WTC11 (cell line): Measurements from ENCODE around the gene MFNG.

Experiments used
- CREB1 ChIP-seq: sonication (generic); formaldehyde crosslinking; IDR thresholded peaks from 2 replicates; pipeline ENCODE4 v1.8.0; 2023; ENCODE audit warnings: mild to moderate bottlenecking, missing genetic modification reagents
- CTCF ChIP-seq: fragments of 200-600 bp; IDR thresholded peaks from 2 replicates; pipeline ENCODE4 v1.8.0; 2022; ENCODE audit warnings: antibody characterized with exemption
- E2F4 ChIP-seq: sonication (generic); formaldehyde crosslinking; IDR thresholded peaks from 2 replicates; pipeline ENCODE4 v1.8.1; 2022; ENCODE audit warnings: low read depth, mild to moderate bottlenecking, moderate library complexity, missing genetic modification reagents, borderline replicate concordance
- FOXJ3 ChIP-seq: sonication (generic); formaldehyde crosslinking; IDR thresholded peaks from 2 replicates; pipeline ENCODE4 v1.9.0; 2021; ENCODE audit warnings: missing genetic modification reagents, mild to moderate bottlenecking, borderline replicate concordance
- FOXP4 ChIP-seq: sonication (generic); formaldehyde crosslinking; IDR thresholded peaks from 2 replicates; pipeline ENCODE4 v1.8.0; 2022; ENCODE audit warnings: mild to moderate bottlenecking, missing genetic modification reagents
- GRHL2 ChIP-seq: fragments of 250-450 bp; sonication (Bioruptor Pico); IDR thresholded peaks from 2 replicates; pipeline ENCODE4 v1.8.0; 2022; ENCODE audit warnings: mild to moderate bottlenecking, moderate library complexity; ENCODE audit not compliant: insufficient replicate concordance, severe bottlenecking
- KAT7 ChIP-seq: sonication (generic); formaldehyde crosslinking; IDR thresholded peaks from 2 replicates; pipeline ENCODE4 v1.8.1; 2023; ENCODE audit warnings: missing genetic modification reagents, mild to moderate bottlenecking, borderline replicate concordance
- MYBL2 ChIP-seq: sonication (generic); formaldehyde crosslinking; IDR thresholded peaks from 2 replicates; pipeline ENCODE4 v1.8.1; 2023; ENCODE audit warnings: mild to moderate bottlenecking, moderate library complexity, missing genetic modification reagents
- SP1 ChIP-seq: sonication (generic); formaldehyde crosslinking; conservative IDR thresholded peaks from 2 replicates; pipeline ENCODE4 v1.8.1; 2022; ENCODE audit warnings: missing genetic modification reagents
- USF2 ChIP-seq: sonication (generic); formaldehyde crosslinking; IDR thresholded peaks from 2 replicates; pipeline ENCODE4 v1.8.1; 2023; ENCODE audit warnings: mild to moderate bottlenecking, missing genetic modification reagents, moderate library complexity

GRCh38 chr22:37520776-37521191, 34.6 kb upstream of the MFNG start:
- no peak for TF ChIP-seq GRHL2 (CRISPR knock-in tag)
- no peak for TF ChIP-seq CTCF
- TF ChIP-seq E2F4 (CRISPR knock-in tag) = no peak
- no peak for TF ChIP-seq SP1 (CRISPR knock-in tag)
- TF ChIP-seq MYBL2 (CRISPR knock-in tag) = no peak
- no peak for TF ChIP-seq CREB1 (CRISPR knock-in tag)
- no peak for TF ChIP-seq FOXJ3 (CRISPR knock-in tag)
- no peak for TF ChIP-seq USF2 (CRISPR knock-in tag)
- TF ChIP-seq FOXP4 (CRISPR knock-in tag) = no peak
- TF ChIP-seq KAT7 = no peak
